HCT116 (cell line): ENCODE results near the gene ADGRB2.

ENCODE experiments used
- CTCF ChIP-seq, 3 experiments: fragments of 200-600 bp in 1 of 3; sonication (generic) in 1 of 3; IDR thresholded peaks in 2 of 3; conservative IDR thresholded peaks in 1 of 3; 2 replicates each; pipeline ENCODE4 v1.5.1; 2012 to 2017; ENCODE audit warnings: low read depth in 2 of 3, low read length in 2 of 3, antibody characterized with exemption in 1 of 3, borderline replicate concordance in 1 of 3, control low read depth in 1 of 3, mild to moderate bottlenecking in 1 of 3, mixed read lengths in 1 of 3, mixed run types in 1 of 3, moderate library complexity in 1 of 3; ENCODE audit not compliant: insufficient read depth in 1 of 3
- EZH2phosphoT487 ChIP-seq: fragments of 200-600 bp; IDR thresholded peaks from 2 replicates; pipeline ENCODE4 v1.6.1; 2018; ENCODE audit warnings: antibody characterized with exemption, borderline replicate concordance
- JUND ChIP-seq: IDR thresholded peaks from 2 replicates; pipeline ENCODE4 v1.6.1; 2012
- POLR2A ChIP-seq: IDR thresholded peaks from 2 replicates; pipeline ENCODE4 v1.7.0; 2011; ENCODE audit warnings: borderline replicate concordance; ENCODE audit not compliant: insufficient read depth, insufficient read length; ENCODE audit errors: extremely low read depth
- POLR2AphosphoS5 ChIP-seq: IDR thresholded peaks from 2 replicates; pipeline ENCODE4 v1.6.1; 2011; ENCODE audit warnings: mild to moderate bottlenecking, low read depth, low read length, moderate library complexity
- SP1 ChIP-seq: IDR thresholded peaks from 2 replicates; pipeline ENCODE4 v1.6.1; 2012; ENCODE audit warnings: low read depth

GRCh38 chr1:31689854-31690253, 74.3 kb downstream of the ADGRB2 start:
- TF ChIP-seq EZH2phosphoT487 (no peak), POLR2AphosphoS5 (peak; percentile 20; the same call in 1 of the 2 replicates), JUND (no peak), CTCF (IDR thresholded peaks at IDR 0.05 in 2 of 3, conservative IDR thresholded peaks at IDR 0.05 in 1 of 3; ENCODE audit: borderline replicate concordance in 1 of 3, insufficient read depth in 1 of 3, low read depth in 2 of 3, low read length in 2 of 3) (no peak), SP1 (no peak), POLR2A (no peak)
